ENCODE results near the gene PRKCZ. TPM values are rescaled to one million over a fixed set of nuclear protein-coding genes. Genes with fewer than 3 reads are reported as not detected.

The PRKCZ gene
- total and polyA plus RNA-seq, 2 experiments from 2014 or later, result 1.4 to 2.8 TPM

GRCh38 chr1:2019571-2020309 lies 30.5 kb upstream of the PRKCZ start:
- no peak overlapping the region for H3K9ac ChIP-seq
- TF ChIP-seq EZH2 (IDR thresholded peaks at IDR 0.05; ENCODE audit: insufficient read depth, poor library complexity, severe bottlenecking) (no peak), EZH2phosphoT487 (IDR thresholded peaks at IDR 0.05; ENCODE audit: insufficient read depth, low read depth) (no peak)
- no peak overlapping the region for H3K27ac ChIP-seq
- WGBS, 2 experiments (ENCODE audit: low coverage in 1 of 2, low lambda C conversion rate in 2 of 2, missing lambda C conversion rate in 2 of 2), result 8 to 10% methylated on average over 35 to 51 of the region's 61 CpGs
- H3K4me1 ChIP-seq (ENCODE audit: insufficient read depth), result no peaks in the 10 kb centered on the region
- H2AFZ ChIP-seq, result no peak overlapping the region
- no peak overlapping the region for H3K4me3 ChIP-seq
- H4K20me1 ChIP-seq (ENCODE audit: insufficient read depth), result no peaks in the 10 kb centered on the region
- peak; percentile 10 for DNase-seq
- H3K27me3 ChIP-seq (replicated peaks; ENCODE audit: insufficient read depth), result peaks cover 54% of the 10 kb centered on the region
- no peaks in the 10 kb centered on the region for H3F3A ChIP-seq (ENCODE audit: insufficient read depth)
- H3K79me2 ChIP-seq (ENCODE audit: insufficient read depth), result no peaks in the 10 kb centered on the region
- H3K4me2 ChIP-seq (ENCODE audit: unreplicated experiment), result no peak overlapping the region
- H3K9me3 ChIP-seq (ENCODE audit: low read depth), result no peaks in the 10 kb centered on the region
- H3K9me2 ChIP-seq (ENCODE audit: insufficient read depth), result no peaks in the 10 kb centered on the region
- H3K36me3 ChIP-seq (ENCODE audit: low read depth), result no peaks in the 10 kb centered on the region
- in situ Hi-C loops (cut with MboI), result no loop called here

- Histone ChIP-seq H3K27ac (no peak overlapping the region), H3K4me2 (ENCODE audit: unreplicated experiment) (no peak overlapping the region), H3K4me1 (ENCODE audit: insufficient read depth) (no peaks in the 10 kb centered on the region), H3K4me3 (no peak overlapping the region), H3K36me3 (ENCODE audit: low read depth) (no peaks in the 10 kb centered on the region), H3K79me2 (ENCODE audit: insufficient read depth) (no peaks in the 10 kb centered on the region), H3K9me2 (ENCODE audit: insufficient read depth) (no peaks in the 10 kb centered on the region), H3F3A (ENCODE audit: insufficient read depth) (no peaks in the 10 kb centered on the region), H3K9ac (no peak overlapping the region), H4K20me1 (ENCODE audit: insufficient read depth) (no peaks in the 10 kb centered on the region), H2AFZ (no peak overlapping the region), H3K9me3 (ENCODE audit: low read depth) (no peaks in the 10 kb centered on the region), H3K27me3 (replicated peaks; ENCODE audit: insufficient read depth) (peaks cover 50% of the 10 kb centered on the region)
- 52 to 62% methylated on average over 9 to 11 of the region's 11 CpGs for WGBS, 2 experiments (ENCODE audit: low coverage in 1 of 2, low lambda C conversion rate in 2 of 2, missing lambda C conversion rate in 2 of 2)
- in situ Hi-C loops (cut with MboI), result no loop called here
- DNase-seq, result no peak
- TF ChIP-seq EZH2phosphoT487 (IDR thresholded peaks at IDR 0.05; ENCODE audit: insufficient read depth, low read depth) (no peak), EZH2 (IDR thresholded peaks at IDR 0.05; ENCODE audit: insufficient read depth, poor library complexity, severe bottlenecking) (no peak)
These were observed 29.9 kb upstream of the PRKCZ start for GRCh38 chr1:2020310-2020655.

GRCh38 chr1:2021550-2021949 lies 28.7 kb upstream of the PRKCZ start:
- no peaks in the 10 kb centered on the region for H3K79me2 ChIP-seq (ENCODE audit: insufficient read depth)
- no peak overlapping the region for H2AFZ ChIP-seq
- DNase-seq, result no peak
- H3K9me3 ChIP-seq (ENCODE audit: low read depth), result no peaks in the 10 kb centered on the region
- no peaks in the 10 kb centered on the region for H3K4me1 ChIP-seq (ENCODE audit: insufficient read depth)
- TF ChIP-seq EZH2 (IDR thresholded peaks at IDR 0.05; ENCODE audit: insufficient read depth, poor library complexity, severe bottlenecking) (no peak), EZH2phosphoT487 (IDR thresholded peaks at IDR 0.05; ENCODE audit: insufficient read depth, low read depth) (no peak)
- H3K9ac ChIP-seq, result no peak overlapping the region
- H3K9me2 ChIP-seq (ENCODE audit: insufficient read depth), result no peaks in the 10 kb centered on the region
- no peak overlapping the region for H3K4me2 ChIP-seq (ENCODE audit: unreplicated experiment)
- no peaks in the 10 kb centered on the region for H3F3A ChIP-seq (ENCODE audit: insufficient read depth)
- in situ Hi-C loops (cut with MboI), result no loop called here
- WGBS, 2 experiments (ENCODE audit: low coverage in 1 of 2, low lambda C conversion rate in 2 of 2, missing lambda C conversion rate in 2 of 2), result 66 to 76% methylated on average over 25 of the region's 25 CpGs
- H3K4me3 ChIP-seq, result no peak overlapping the region
- H4K20me1 ChIP-seq (ENCODE audit: insufficient read depth), result no peaks in the 10 kb centered on the region
- H3K27me3 ChIP-seq (replicated peaks; ENCODE audit: insufficient read depth), result peaks cover 44% of the 10 kb centered on the region
- no peaks in the 10 kb centered on the region for H3K36me3 ChIP-seq (ENCODE audit: low read depth)
- H3K27ac ChIP-seq, result no peak overlapping the region

GRCh38 chr1:2022063-2022770 lies 28.0 kb upstream of the PRKCZ start:
- H3K27ac ChIP-seq, result no peak overlapping the region
- H2AFZ ChIP-seq, result no peak overlapping the region
- no peak overlapping the region for H3K4me3 ChIP-seq
- H4K20me1 ChIP-seq (ENCODE audit: insufficient read depth), result no peaks in the 10 kb centered on the region
- H3K4me2 ChIP-seq (ENCODE audit: unreplicated experiment), result no peak overlapping the region
- no peaks in the 10 kb centered on the region for H3K79me2 ChIP-seq (ENCODE audit: insufficient read depth)
- H3K4me1 ChIP-seq (ENCODE audit: insufficient read depth), result no peaks in the 10 kb centered on the region
- 60 to 64% methylated on average over 21 of the region's 21 CpGs for WGBS, 2 experiments (ENCODE audit: low coverage in 1 of 2, low lambda C conversion rate in 2 of 2, missing lambda C conversion rate in 2 of 2)
- H3F3A ChIP-seq (ENCODE audit: insufficient read depth), result no peaks in the 10 kb centered on the region
- H3K36me3 ChIP-seq (ENCODE audit: low read depth), result no peaks in the 10 kb centered on the region
- no peaks in the 10 kb centered on the region for H3K9me3 ChIP-seq (ENCODE audit: low read depth)
- DNase-seq, result no peak
- no peak overlapping the region for H3K9ac ChIP-seq
- in situ Hi-C loops (cut with MboI), result no loop called here
- H3K27me3 ChIP-seq (replicated peaks; ENCODE audit: insufficient read depth), result peaks cover 37% of the 10 kb centered on the region
- no peaks in the 10 kb centered on the region for H3K9me2 ChIP-seq (ENCODE audit: insufficient read depth)
- TF ChIP-seq EZH2 (IDR thresholded peaks at IDR 0.05; ENCODE audit: insufficient read depth, poor library complexity, severe bottlenecking), result no peak
- no peak for TF ChIP-seq EZH2phosphoT487 (IDR thresholded peaks at IDR 0.05; ENCODE audit: insufficient read depth, low read depth)

All from GM23248 (cell line).